ENCODE results near the gene RELN. TPM values are rescaled to one million over a fixed set of nuclear protein-coding genes. Genes with fewer than 3 reads are reported as not detected.

The RELN gene
- total RNA-seq, 1 experiment from 2014 or later: 0.02 TPM

GRCh38 chr7:103719070-103719469 lies 270.4 kb downstream of the RELN start:
- H3K27ac Mint-ChIP-seq: no peak overlapping the region; a peak in 1 of 7 replicates
- H3T11ph ChIP-seq (ENCODE audit: low read length): no peak overlapping the region

More at GRCh38 chr7:103719070-103719469, 270.4 kb downstream of the RELN start:
- Histone ChIP-seq H3K9ac (ENCODE audit: extremely low read depth, insufficient read length, low read length) (no peak overlapping the region), H3K23me2 (ENCODE audit: insufficient read length, low read depth, low read length, poor library complexity, severe bottlenecking) (no peaks in the 10 kb centered on the region), H3K27ac (ENCODE audit: insufficient read length, low read depth, low read length) (no peak overlapping the region), H3K23ac (ENCODE audit: insufficient read length, low read depth, low read length) (no peak overlapping the region), H2BK120ac (ENCODE audit: low read depth, low read length, poor library complexity, severe bottlenecking) (no peak overlapping the region), H3K18ac (ENCODE audit: insufficient read length, low read depth, low read length) (no peak overlapping the region), H2BK12ac (ENCODE audit: insufficient read length, low read depth, low read length) (no peak overlapping the region), H2AK5ac (ENCODE audit: insufficient read length, low read length) (no peak overlapping the region), H3K14ac (ENCODE audit: insufficient read depth, low read length) (no peak overlapping the region), H3K4me2 (ENCODE audit: insufficient read depth, insufficient read length, low read length) (no peak overlapping the region), H3K27me3 (ENCODE audit: insufficient read depth, low read length) (no peaks in the 10 kb centered on the region), H4K20me1 (ENCODE audit: control insufficient read depth, insufficient read depth, insufficient read length) (no peaks in the 10 kb centered on the region), H2AFZ (ENCODE audit: low read length) (peak overlapping the region; percentile 14), H4K8ac (replicated peaks; ENCODE audit: insufficient read length, low read depth, low read length) (no peak overlapping the region), H2BK5ac (ENCODE audit: insufficient read length, low read length) (no peak overlapping the region), H2BK20ac (ENCODE audit: low read depth, low read length, poor library complexity, severe bottlenecking) (no peak overlapping the region), H3K79me2 (ENCODE audit: insufficient read depth, low read length) (no peaks in the 10 kb centered on the region), H3K4me1 (ENCODE audit: insufficient read depth, low read length) (no peaks in the 10 kb centered on the region), H3K56ac (ENCODE audit: insufficient read length, low read depth, low read length) (no peak overlapping the region), H3K79me1 (ENCODE audit: insufficient read depth, low read depth, low read length, poor library complexity, severe bottlenecking) (no peaks in the 10 kb centered on the region), H4K5ac (ENCODE audit: insufficient read length, low read depth, low read length) (no peak overlapping the region), H4K91ac (ENCODE audit: insufficient read length, low read depth, low read length) (no peak overlapping the region), H3K4ac (ENCODE audit: low read depth, low read length) (no peak overlapping the region), H2BK15ac (ENCODE audit: low read depth, low read length) (no peak overlapping the region), H3K9me3 (ENCODE audit: control insufficient read depth, low read depth, low read length) (no peaks in the 10 kb centered on the region)
- DNase-seq: no peak
- no CpG with 5 or more reads among the region's 2 CpGs for WGBS (ENCODE audit: extremely low coverage, insufficient read length, low lambda C conversion rate)
- no peak for TF ChIP-seq CTCF (conservative IDR thresholded peaks at IDR 0.05)
- no peaks in the 10 kb centered on the region for H3K4me1 Mint-ChIP-seq
- peaks cover 4% of the 10 kb centered on the region for H3K27me3 Mint-ChIP-seq (ENCODE audit: low read depth)
- H3K9me3 Mint-ChIP-seq: no peaks in the 10 kb centered on the region
- no peaks in the 10 kb centered on the region for H3K36me3 Mint-ChIP-seq (ENCODE audit: insufficient read depth in 1 of 3, low read depth in 3 of 3)
- H3K4me3 Mint-ChIP-seq: no peak overlapping the region

Data from H9 (cell line).